Activated CD8-positive, alpha-beta memory T cell treated with anti-CD3 and anti-CD28 coated beads, Interleukin-2, amount 50 U/mL, for 24 hours (primary cell): ENCODE data around the gene LIMS2.

ENCODE experiments used
- DNase-seq: peaks from one replicate; pipeline ENCODE4 v3.0.0-alpha.2; 2020; ENCODE audit errors: extremely low read depth

LIMS2 gene

DNA sequence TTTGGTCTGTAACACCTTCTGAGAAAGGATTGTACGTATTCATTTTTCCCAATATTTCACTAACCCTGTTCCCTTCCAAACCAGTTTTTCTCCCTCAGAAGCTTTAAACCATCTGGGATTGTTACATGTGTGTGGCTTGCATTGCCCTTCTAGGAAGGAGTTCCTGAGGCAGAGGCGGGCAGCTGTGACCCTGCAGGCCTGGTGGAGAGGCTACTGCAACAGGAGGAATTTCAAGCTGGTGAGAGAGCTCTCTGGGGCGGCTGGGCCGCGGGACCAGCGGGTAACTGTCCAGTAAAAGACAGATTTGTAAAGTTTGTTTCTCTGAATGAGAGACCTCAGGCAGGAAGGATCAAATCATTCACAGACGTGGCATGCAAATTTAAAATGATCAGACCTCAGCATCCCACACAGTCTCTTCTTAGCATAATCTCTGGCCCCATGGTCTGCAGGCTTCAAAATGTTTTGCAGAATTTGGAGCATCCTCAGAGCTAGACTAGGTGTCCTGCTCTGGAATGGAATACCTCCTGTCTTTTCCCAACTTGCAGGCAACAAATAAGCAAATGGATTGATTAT is 69.6 kb downstream of the LIMS2 start:
- no peak for DNase-seq

DNA sequence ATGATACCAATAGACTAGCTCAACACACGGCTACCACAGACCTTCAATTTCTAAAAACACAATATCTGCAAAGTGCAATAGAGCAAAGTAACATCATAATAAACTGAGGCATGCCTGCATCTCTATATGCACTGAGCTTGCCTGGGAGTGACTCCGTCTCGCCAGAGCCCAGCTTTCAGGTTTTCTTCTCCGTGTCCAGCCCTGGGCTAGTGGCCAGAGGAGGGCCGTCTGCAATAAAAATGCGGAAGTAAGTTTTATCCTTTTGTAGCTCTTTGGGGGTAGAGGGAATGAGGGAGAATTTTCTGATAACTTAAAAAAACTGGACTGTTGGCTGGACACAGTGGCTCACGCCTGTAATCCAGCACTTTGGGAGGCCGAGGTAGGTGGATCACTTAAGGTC is 70.3 kb downstream of the LIMS2 start:
- no peak for DNase-seq

DNA sequence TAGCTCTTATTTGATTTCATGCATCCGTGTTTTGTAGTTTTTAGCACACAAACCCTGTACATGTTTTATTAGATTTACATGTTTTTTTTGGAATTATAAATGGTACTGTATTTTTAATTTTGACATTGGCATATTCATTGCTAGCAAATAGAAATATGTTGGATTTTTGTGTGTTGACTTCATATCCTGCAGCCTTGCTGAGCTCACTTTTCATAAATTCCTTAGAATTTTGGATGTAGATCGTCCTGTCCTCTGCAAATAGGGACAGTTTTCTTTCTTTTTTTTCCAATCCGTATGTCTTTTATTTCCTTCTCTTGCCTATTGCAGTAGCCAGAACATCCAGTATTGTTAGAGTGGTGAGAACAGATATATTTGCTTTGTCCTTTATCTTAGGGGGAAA is 76.1 kb downstream of the LIMS2 start:
- DNase-seq = no peak

DNA sequence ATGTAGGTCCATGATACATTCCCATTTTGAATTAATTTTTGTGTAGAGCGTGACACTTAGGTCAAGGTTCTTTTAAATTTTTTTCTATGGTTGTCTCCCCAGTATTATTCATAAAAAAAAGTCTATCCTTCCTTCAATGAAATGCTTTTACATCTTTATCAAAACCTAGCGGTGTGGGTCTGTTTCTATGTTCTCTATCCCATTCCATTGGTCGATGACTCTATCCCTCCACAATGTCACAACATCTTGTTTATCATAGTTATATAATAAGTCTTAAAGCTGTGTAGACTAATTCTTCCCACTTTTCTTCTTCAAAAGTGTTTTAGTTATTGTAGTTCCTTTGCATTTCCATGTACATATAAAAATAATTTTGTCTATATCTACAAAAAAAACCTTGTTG is 76.6 kb downstream of the LIMS2 start:
- no peak for DNase-seq

DNA sequence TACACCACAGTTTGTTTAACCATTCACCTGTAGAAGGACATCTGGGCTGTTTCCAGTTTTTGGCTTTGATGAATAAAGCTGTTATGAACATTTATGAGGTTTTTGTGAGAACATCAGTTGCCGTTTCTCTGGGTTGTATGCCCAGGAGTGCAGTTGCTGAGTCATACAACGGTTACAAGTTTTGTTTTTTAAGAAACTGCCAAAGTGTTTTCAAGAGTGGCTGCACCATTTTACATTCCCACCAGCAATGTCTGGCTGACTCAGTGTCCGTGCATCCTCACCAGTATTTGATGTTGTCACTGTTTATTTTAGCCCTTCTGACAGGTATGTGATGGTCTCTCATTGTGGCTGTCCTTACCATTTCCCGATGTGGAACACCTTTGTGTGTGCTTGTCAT is 77.3 kb downstream of the LIMS2 start:
- DNase-seq = no peak

DNA sequence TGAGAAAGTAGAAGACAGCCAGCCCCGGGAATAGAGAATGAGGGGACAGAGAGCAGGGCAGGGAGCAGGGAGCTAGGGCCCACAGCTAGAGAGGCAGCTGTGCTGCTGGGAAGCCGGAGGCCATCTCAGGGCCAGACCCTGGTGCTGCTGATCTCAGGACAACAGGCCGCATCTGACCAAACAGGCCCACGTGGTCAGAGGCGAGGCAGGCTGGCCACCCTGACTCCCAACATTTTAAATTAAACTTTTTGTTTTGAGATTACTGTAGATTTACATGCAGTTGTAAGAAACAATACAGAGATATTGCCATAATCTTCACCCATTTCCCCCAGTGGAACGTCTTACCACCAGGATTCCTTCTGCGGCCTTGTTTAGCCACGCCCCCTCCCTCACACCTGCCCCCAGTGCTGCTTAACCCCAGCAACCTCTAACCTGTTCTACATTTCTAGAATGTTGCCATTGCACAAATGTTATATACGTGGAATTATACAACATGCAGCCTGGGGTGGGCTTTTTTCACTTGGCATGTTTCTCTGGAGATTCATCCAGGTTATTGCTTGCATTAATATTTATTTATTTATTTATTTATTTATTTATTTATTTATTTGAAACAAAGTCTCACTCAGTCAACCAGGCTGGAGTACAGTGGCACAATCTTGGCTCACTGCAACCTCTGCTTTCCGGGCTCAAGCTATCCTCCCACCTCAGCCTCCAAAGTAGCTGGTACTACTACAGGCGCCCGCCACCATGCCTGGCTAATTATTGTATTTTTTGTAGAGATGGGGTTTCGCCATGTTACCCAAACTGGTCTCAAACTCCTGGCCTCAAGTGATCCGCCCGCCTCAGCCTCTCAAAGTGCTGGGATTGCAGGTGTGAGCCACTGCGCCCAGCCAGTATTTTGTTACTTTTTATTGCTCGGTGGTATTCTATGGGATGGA is 78.0 kb downstream of the LIMS2 start:
- no peak for DNase-seq

DNA sequence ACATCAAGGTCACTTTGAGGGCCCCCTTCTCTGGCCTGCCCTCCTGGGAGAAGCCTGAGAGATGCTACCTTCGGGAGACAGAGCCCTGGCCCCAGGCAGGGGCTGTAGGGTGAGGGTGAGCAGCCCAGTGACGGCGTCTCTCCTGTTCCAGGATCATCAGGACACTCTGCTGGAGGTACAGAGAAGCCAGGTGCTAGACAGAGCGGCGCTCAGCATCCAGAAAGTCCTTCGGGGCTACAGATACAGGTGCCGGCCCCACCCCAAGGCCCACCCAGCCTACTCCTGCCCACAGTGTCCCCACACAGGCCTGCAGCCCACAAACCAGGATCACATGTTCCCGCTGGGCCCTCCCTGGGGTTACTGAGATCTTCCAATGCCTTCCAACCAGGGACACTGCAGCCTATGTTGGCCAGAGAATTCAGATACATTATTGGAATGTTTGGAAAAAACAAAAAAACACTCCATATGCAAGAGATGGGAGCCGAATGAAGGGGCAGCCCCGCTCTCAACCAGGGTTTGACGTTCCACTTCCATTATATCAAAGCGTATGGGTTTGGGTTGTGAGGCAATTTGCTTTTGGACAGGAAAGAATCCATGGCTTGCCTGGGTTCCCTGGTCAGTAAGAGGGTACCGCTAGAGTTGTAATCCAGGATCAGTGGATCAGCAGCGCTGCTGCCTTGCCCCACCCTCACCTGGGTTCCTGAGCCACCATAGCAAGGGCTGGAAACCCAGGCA is 78.9 kb downstream of the LIMS2 start:
- no peak for DNase-seq

DNA sequence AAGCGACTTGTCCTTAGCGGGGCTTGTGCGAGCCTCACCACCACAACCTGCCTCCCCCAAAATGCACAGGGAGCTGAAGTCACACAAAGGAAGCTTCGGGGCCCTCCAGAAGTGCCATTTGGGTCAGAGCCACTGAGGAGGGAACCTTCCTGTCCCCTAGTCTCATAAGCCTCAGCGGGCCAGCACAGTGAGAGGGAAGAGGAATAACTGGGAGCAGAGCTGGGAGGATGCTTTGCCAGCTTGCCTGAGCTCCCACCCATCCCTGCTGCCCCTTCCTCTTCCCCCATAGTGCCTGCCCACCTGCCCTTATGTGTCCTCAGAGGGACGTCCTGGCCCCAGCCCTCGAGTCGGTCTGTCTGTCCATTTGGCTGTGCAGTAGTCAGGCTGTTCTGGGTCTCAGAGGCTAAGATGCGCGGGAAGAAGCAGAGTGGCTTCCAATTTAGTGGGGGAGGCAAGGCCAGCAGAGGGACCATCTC is 81.2 kb downstream of the LIMS2 start:
- DNase-seq = no peak

DNA sequence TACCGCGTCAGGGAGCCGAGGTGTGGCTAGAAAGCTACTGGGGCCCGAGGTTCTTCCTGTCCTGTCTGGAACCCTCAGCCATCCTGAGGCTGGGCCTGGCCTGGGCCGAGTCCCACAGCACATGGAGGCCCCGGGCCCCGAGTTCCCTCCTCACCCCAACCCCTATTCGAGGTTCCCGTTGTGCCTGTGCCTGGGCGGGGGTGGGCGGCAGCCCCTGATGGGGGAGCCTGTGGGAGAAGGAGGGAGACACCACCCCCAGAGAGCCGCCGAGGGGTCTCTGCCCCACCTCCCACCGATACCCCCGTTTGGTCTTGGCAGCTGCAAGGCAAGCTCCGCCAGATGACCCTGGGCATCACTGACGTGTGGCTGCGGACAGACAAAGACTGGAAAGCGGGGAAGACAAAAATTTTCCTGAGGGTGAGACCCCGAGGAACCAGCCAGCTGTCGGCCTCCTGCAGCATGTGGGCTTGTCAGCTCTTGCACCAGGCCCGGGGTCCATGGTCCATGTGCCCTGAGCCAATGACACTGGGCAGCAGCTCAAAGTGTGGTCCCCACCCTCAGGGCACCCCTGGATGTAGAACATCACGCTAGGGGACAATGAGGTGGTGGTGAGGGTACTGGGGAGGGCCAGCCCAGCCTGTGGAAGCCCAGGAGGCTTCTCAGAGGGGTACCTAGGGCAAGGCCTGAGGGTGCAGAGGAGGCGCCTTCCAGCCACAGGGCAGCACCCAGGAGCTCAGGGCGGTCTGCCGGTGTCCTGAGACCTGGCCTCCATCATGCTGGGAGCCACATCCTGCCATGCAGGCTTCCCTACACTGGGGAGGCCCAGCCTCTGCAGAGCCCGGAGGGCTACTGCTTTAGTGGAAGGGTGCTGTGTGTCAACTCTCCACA is 81.9 kb downstream of the LIMS2 start:
- no peak for DNase-seq

DNA sequence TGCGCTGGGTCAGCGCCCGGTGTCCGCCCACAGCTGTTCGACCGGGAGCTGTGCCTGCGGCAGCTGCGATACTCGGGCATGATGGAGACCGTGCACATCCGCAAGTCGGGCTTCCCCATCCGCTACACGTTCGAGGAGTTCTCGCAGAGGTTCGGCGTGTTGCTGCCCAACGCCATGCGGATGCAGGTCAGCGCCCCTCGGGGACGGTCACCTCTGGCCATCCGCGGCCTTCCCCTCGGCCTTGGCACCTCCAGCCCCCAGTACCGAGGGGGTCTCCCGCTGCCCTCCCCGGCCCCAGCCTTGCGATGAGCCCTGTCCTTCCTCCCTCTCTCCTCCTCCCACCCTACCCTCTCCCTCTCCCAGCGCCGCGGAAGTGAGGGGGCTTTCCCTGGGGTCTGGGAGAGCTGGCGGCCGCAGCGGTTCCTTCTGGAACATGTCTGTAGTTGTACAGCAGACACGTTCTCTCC is 82.5 kb downstream of the LIMS2 start:
- DNase-seq = no peak

DNA sequence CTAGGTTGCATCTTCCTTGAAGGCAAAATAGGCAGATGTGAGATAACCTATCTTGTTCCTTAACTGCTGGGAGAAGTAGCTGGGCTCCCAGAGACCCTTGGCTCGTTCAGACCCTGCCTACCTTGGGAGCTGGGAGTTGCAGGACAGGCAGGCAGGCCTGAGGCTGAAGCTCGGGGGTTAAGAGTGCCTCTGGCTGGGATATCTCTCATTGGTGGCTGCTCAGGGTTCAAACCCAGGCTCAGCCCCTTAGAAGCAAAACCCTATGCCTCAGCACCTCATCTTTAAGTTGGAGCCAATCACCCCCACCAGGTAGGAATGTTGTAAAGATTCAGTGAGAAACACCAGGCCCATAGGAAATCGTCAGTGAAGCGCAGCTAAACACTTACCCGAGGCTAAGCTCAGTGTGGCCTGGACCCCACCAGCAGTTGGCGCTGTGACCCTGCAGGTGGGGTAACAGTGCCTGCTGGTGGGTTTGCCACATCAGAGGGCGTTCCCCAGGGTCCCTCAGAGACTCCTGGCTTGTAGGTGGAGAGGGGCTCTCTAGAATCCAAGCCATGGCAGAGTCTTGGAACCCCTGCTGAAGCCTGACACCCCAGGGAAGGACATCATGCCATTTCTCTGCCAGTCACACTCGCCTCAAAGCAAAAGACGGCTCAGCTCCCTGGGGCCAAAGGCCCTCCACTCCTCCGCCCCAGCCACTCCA is 84.0 kb downstream of the LIMS2 start:
- peak; percentile 13 for DNase-seq

DNA sequence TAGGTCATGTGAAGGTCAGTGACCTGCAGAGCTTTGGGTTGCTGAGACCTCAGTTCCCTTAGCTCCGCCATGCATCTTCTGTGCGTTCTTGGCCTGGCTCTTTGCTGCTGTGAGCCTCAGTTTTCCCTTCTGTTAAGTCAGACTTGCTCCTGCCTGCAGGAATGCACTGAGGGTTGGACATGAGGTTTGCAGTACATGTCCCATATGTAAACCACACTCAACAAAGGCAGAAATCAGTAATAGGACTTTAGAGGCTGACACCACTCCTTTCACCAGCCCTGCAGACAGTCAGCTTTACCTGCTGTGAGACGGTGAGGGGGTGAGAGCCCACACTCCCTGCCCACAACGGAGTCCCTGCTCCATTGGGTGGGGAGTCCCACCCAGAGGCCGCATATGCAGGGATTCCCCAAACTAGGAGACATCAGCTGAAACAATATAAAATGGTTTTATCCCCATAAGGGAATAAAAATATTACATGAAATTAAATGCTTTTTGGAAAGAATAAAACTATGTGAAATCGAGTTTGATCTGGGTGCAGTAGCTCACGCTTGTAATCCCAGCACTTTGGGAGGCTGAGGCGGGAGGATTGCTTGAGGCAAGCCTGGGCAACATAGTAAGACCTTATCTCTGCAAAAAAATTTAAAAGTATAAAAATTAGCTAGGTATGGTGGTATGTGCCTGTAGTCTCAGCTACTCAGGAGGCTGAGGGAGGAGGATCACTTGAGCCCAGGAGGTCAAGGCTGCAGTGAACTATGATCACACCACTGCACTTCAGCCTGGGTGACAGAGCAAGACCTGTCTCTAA is 84.7 kb downstream of the LIMS2 start:
- DNase-seq = no peak

DNA sequence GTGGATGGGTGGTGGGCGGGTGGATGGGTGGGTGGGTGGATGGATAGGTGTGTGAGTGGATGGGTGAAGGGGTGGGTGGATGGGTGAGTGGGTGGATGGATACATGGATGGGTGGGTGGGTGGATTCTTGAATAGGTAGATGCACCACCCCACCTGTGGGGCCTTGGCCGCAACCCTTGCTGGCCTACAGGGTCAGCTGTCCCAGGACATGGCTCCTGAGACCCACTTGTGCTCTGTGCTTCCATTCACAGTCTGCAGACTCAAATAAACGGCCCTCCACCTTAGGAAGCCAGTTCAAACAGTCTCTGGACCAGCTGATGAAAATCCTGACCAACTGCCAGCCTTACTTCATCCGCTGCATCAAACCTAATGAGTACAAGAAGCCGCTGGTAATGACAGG is 85.5 kb downstream of the LIMS2 start:
- no peak for DNase-seq

DNA sequence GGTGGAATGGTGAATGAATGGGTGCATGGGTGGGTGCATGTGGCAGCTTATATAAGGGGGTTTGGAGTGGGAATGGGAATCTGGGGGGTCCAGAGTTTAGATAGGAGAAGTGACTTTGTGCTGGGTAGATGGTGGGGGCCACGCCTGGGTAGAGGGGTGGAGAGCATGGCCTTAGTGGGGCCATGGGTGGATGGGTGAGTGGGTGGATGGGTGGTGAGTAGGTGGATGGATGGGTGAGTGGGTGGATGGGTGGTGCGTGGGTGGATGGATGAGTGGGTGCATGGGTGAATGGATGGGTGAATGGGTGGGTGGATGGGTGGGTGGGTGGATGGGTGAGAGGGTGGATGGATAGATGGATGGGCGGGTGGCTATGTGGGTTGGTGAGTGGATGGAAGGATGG is 86.0 kb downstream of the LIMS2 start:
- DNase-seq = no peak
